HG03095 (cell line): ENCODE results near the gene SLC19A1.

Experiments used
- ATAC-seq: cut with Tn5 transposase; IDR thresholded peaks from one replicate; pipeline ENCODE4 v1.9.1; 2021; ENCODE audit warnings: moderate library complexity; ENCODE audit not compliant: unreplicated experiment

The SLC19A1 gene

DNA sequence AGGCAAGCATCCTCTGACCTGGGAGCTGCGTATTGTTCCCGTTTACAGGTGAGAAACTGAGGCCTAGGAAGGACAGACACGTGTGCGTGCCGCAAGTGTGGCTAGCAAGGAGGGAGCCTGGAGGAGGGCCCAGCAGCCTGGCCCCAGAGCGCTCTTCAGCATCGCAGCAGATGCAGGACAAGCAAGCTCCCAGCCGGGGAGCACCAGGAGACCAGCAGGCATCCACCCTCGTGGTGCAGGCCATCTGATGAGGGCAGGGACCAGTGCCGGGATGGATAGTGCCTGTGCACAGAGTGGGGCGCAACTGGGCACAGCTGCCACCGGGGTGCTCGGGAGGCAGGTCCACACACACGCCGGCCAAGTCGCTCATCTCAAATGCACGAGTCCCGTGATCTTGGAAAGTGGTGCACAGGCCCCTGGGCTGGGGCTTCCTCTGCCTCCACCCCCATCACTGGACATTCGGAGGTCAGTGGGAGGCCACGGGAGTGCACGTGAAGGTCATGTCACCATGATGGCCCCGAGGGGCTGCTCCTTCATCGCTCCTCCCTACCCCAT lies 82.2 kb downstream of the SLC19A1 start:
- ATAC-seq = no peak

DNA sequence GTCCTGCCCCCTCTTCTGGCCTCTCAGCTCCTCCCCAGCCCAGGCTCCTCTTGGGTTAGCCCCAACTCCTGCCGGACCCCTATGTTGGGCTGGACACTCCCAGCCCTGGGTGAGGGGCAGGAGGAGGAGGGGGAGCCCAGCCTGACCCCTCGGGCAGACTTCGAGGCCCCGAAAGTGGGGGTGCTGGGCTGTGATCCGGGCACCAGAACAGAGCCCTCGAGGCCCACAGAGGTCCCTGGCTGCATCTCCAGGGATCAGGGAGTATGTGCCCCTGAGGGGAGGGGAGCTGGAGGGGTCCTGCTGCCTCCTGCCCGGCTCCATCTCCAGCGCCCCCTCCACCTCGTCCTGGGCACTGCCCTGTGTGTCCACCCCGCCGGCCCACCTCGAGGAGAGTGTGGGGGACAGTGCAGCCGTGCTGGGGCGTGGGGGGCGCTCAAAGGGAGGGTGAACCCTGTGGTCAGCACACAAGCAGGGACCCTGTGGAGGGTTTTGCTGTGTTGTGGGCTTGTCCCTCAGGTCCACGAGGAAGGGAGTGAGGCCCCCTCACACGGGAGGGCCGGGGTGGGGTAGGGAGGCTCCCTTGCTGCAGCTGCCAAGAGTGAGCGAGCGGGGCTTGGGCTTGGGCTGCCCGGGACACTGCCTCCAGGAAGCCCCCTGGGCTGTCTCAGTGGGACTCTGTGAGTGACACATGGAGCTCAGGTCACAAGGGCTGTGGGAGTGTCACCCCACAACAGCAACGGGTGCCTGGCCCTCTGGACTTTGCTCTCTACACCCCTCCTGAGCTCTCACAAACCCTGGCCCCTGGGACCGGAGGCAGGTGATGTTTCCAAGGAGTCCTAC lies 82.8 kb downstream of the SLC19A1 start:
- ATAC-seq = no peak

DNA sequence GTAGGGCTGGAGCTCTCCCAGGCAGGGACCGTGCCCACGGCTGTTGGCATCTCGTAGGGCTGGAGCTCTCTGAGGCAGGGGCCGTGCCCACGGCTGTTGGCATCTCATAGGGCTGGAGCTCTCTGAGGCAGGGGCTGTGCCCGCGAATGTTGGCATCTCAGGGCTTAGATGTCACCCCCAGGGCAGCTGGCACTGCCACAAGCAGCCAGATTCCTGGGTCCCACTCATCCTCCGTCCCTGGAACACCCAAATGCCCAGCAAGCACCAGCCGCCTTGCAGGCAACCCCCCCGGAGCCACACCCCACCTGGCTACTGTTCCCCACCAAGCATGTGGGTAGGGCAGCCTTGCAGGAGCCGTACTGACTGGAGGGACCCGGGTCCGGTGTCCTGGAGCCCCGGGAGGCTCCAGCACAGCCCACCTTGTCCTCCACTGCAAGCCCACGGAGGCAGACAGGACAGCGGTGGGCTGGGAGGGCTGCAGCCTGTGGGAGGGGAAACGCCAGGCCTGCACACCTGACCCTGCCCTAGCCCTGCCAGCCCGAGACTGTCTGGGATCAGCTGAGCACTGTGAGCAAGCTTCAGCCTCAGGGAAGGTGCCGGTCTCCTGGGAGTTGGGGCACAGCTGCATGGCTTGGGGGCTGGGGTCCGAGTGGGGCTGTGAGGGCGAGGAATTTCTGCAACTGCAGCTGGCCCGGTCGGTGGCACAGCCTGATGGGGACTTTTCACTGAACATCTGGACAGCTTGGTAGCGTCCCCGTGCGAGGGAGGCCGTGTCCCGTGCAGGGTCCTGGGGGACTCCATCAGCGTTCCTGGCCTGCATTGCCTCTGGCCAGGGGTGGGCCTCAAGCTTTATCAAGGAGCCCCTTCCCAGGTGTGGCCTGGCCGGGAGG lies 83.7 kb downstream of the SLC19A1 start:
- ATAC-seq = no peak

DNA sequence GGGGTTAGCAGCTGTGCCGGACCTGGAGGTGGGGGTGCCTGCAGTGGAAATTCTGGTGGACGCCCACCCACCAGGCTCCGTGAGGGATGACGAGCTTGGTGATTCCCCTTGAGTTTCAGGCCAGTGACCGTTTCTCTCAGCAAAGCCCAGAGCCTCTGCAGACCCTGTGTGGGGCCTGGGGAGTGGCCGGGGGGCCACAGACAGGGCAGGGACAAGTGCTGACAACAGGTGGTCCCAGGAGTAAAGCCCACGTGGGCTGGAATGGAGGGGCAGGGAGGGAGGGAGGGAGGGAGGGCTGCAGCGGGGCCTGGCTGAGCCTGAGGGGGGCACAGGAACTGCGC lies 84.4 kb downstream of the SLC19A1 start:
- no peak for ATAC-seq

DNA sequence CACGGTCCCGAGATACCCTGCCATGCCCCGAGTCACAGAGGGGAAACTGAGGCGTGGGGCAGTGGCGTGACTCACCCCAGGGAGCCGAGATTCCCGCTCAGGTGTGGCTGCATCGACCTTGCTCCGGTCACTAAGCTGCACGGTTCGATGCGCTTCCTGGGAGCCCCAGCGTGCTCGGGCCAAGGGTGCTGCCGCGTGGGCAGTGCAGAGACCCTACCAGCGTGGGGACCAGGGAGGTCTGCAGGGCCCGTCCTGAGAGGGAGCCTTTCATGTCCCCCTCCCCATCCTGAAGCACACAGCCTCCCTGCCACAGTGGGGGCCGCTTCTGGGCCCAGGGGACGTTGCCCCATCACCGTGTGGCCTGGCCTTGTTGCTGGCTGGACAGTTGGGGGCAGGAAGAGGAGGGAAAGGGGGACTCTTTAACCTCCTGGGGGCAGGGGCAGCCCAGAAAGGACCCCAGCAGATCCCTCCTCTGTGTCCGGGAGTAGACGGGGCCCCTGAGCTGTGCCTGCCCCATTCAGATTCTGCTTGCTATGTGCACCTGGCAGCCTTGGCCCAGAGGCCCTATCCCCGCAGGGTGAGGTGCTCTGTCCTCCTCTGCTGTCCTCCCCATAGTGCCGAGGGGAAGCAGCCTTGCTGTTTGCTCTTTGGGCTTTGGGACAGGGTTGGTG lies 84.9 kb downstream of the SLC19A1 start:
- ATAC-seq = no peak

DNA sequence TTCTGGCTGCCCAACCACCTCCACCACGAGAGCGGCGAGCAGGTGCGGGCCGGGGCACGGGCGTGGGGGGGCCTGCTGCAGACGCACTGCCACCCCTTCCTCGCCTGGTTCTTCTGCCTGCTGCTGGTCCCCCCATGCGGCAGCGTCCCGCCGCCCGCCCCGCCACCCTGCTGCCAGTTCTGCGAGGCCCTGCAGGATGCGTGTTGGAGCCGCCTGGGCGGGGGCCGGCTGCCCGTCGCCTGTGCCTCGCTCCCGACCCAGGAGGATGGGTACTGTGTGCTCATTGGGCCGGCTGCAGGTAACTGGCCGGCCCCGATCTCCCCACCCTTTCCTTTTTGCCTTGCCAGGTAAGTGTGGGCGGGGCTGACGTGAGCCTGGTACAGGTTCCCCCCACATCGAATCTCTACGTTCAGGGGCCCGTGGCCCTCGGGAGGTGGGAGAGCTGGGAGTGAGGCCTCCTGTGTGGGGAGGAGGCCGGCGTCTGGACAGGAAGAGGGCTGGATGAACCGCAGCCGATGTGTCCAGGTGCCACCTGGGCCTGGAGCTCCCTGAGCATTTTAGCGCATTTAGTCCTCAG lies 85.6 kb downstream of the SLC19A1 start:
- no peak for ATAC-seq

DNA sequence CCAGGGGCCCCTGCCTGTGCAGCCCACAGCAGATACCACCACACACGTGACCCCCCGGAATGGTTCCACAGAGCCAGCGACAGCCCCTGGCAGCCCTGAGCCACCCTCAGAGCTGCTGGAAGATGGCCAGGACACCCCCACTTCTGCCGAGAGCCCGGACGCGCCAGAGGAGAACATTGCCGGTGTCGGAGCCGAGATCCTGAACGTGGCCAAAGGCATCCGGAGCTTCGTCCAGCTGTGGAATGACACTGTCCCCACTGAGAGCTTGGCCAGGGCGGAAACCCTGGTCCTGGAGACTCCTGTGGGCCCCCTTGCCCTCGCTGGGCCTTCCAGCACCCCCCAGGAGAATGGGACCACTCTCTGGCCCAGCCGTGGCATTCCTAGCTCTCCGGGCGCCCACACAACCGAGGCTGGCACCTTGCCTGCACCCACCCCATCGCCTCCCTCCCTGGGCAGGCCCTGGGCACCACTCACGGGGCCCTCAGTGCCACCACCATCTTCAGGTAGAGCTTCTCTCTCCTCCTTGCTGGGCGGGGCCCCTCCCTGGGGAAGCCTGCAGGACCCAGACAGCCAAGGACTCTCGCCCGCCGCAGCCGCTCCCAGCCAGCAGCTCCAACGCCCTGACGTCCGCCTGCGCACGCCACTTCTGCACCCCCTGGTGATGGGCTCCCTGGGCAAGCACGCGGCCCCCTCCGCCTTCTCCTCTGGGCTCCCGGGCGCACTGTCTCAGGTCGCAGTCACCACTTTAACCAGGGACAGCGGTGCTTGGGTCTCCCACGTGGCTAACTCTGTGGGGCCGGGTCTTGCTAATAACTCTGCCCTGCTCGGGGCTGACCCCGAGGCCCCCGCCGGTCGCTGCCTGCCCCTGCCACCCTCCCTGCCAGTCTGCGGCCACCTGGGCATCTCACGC lies 86.3 kb downstream of the SLC19A1 start:
- no peak for ATAC-seq

DNA sequence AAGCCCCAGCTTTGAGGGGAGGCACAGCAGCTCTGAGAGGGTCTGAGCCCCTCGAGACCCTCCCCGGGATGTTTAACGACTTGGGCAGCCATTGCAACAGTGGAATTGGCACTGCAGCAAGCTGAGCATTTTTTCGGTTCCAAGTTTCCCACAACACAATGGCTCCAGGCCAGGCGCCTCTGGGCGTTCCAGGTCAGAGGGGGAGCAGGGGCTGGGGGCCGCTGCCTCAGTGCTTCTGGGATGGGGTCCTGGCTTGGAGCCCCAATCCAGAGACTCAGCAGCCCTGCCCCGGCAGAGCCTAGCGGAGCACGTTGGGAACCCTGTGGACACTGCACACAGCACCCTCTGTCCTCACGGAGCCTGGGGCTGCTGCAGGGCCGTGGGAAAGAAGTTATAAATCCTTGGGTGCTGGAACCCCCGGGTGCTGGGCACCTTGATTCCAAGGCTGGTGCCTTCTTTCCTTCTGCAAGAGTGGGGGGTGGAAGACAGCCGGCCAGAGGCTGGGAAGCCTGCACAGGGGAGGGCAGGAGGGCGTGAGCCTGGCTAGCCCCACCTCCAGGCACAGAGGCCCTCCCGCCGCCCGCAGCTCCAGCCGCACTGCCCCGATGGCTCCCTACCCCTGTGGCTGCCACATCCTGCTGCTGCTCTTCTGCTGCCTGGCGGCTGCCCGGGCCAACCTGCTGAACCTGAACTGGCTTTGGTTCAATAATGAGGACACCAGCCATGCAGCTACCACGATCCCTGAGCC lies 87.1 kb downstream of the SLC19A1 start:
- no peak for ATAC-seq

DNA sequence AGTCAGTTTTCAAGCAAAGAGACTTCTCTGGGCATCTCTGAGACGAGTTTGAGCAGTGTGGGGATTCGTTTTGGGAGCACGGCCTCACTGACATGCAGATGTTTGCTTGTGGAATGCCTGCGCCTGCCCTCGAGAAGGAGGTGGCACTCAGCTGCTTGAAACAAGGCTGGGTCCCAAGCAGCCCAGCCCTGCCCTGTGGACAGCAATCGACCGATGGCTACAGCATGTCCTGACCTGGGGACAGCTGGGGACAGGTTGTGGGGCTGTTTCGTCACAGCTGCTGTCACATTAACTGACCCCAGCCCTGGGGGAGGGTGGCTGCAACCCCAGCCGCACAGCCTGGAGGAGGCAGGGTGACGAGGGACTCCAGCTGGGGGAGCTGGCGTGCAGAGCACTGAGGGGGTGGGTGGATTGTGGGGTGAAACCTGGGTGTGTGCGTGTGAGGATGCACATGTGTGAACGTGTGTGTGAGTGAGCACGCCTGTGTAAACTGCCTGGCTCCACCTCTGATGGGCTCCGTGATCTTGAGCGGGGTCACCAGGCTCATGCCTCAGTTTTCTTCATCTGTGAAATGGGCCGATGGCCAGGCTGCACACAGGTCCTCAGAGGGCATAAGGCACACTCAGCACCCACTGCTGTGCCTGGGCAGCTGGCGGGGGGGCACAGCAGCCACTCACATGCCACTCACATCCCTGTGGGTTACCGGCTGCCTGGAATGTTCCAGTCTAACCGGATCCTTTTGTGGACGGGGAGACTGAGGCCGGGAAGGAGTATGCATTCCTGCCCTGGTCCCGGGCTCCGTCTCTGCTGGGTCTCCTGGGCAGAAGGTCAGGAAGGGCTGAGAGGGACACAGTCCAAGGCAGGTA lies 87.9 kb downstream of the SLC19A1 start:
- ATAC-seq = no peak

DNA sequence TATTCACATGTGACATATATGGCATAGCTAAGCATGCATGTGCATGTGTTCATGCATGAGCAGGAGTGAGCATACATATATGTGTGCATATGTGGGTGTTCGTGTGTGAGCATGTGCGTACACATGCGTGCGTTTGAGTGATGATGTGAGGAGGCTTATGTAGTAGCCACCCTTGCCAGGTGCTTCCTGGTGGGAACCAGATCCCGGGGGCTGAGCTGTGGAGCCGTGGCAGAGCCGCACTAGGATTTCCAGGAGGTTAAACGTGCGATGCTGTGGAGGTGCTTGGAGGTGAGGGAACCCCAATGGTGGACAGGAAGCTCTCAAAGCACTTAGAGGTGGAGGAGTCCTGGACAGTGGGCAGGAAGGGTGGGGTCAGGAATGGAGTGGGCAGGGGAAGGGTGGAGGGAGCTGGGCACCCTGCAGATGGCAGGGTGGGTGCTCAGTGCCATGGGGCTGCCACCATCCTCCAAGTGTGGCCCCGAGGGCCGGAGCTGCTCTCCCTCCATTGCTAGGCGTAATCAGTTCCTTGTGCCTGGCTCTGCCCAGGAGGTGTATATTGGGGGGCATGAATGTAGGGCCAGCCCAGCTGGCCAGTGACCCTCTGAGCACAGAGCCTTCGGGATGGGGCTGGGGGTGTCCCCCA lies 88.8 kb downstream of the SLC19A1 start:
- no peak for ATAC-seq

DNA sequence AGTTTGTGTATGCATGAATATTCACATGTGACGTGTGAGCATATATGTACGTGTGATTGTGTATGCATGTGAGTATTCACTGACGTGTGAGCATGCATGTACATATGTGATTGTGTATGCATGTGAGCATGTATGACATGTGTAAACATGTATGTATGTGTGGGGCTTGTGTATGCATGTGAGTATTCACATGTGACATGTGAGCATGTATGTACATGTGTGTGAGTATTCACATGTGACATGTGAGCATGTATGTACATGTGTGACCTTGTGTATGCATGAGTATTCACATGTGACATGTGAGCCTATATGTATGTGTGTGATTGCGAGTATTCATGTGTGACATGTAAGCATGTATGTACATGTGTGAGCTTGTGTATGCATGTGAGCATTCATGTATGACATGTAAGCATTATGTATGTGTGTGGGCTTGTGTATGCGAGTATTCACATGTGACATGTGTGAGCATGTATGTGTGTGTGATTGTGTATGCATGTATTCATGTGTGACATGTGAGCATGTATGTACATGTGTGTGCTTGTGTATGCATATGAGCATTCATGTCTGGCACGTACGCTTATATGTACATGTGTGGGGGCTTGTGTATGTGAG lies 89.4 kb downstream of the SLC19A1 start:
- no peak for ATAC-seq

DNA sequence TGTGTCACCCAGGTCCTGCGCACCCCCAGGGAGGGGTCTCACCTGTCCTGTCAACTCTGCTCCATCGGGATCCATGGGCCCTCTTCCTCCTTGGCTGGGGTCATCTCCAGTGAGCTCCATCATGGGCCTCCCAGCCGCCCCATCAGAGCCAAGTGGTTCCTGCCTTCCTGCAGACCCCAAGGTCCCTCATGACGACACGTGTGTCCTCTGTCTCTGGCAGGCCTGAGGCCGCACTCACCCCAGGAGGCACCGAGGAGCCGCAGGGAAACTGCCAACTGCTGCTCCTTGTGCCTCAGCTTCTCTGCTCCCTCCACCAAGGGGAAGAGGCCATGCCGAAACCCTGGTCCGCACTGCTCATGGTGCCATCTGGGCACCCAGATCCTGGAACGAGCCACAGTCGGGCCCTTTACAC lies 90.5 kb downstream of the SLC19A1 start:
- no peak for ATAC-seq

DNA sequence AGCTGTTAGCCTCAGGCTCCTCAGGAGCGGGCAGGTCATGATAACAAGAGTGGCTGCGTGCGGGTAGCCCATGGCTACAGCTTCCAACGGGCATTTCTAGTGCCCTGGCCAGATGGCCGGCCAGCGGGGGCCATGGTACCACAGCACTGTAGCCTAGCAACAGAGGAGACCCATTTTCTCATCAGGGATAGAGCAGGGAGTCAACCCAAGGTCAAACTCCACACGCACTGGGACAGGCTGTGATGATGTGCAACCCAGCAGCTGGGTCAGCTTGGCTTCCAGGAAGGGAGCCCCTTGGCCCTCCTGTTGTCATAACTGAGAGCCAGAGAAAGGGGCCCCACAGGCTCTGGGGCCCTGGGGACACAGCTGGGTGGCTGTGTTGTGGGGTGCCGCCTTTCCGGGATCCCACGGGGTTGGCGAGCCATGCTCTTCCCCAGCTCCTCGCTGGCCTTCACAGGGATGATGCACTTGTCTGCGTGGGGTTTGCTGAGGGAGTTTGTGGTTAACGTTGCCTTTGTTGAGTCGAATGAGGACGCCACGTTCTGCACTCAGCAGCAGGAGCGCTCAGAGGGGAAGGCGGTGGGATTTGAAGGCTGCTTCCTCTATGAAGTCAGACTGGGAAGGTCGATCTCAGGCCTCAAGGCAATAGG lies 91.0 kb downstream of the SLC19A1 start:
- no peak for ATAC-seq

DNA sequence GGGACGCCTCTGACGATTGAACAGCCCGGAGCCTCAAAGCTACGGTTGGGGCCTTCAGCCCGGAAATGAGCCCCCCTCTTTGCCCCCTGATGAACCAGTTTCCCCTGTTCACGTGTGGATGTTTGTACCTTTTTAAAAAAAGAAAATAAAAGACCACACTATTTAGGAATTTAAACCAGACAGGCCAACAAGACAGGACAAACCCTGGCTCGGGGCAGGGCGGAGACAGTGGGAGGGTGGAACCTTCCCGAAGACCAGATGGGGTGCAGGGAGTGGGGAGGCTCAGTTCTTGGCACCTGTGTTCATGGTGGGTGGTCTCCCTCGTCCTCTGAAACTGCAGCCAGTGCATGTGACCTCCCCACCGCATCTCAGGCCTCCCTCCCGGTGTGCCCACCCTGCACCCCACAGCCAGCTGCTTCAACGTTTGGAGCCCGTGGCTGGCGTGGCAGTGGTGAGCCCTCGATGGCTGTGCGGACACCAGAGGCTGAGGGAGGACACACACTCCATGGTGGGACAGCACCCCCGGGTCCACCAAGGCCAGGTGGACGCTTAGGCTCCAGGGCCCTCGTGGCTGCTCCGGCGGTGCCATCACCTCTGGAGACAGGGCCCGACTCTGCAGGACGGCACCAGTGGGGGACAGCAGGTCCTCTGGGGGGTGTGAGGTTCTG lies 91.7 kb downstream of the SLC19A1 start:
- no peak for ATAC-seq

DNA sequence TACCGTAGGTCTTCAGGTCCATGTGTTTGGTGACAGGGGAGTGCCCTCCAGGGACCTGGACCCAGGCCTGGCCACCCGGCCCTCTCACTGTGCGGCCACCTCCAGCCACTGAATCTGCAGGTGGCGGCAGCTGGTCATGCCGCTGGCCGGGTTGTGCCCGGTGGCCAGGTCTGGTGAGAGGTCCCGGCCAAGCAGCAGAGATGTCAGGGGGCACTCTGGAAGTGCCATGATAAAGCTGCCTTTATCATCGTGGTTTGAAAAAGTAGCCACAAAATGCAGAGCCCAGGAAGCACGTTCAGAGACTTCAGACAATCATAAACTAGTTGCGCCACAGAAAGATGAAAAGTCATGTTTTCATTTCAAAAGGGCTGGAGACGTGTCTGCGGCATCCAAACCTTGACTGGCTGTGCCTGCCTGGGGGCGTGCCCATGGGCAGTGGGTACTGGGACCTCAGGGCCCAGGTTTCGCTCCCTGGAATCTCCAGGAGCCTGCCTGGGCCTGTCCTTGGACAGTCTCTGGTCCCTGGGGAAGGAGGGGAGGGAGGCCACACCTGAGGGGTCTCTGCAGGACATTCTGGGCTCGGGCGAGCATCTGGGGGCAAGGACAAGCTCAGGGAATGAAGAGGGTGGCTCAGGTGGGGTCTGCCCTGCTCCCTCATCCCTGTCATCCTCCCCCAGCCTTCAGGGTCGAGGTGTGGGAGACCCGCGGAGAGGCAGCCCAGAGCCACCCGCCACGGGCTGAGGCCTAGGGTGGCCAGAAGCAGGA lies 92.4 kb downstream of the SLC19A1 start:
- ATAC-seq = no peak
